ENCODE data around the gene URM1.

GRCh38 chr9:128409450-128409849 is 38.3 kb downstream of the URM1 start:
- TF ChIP-seq, protein P1, sequence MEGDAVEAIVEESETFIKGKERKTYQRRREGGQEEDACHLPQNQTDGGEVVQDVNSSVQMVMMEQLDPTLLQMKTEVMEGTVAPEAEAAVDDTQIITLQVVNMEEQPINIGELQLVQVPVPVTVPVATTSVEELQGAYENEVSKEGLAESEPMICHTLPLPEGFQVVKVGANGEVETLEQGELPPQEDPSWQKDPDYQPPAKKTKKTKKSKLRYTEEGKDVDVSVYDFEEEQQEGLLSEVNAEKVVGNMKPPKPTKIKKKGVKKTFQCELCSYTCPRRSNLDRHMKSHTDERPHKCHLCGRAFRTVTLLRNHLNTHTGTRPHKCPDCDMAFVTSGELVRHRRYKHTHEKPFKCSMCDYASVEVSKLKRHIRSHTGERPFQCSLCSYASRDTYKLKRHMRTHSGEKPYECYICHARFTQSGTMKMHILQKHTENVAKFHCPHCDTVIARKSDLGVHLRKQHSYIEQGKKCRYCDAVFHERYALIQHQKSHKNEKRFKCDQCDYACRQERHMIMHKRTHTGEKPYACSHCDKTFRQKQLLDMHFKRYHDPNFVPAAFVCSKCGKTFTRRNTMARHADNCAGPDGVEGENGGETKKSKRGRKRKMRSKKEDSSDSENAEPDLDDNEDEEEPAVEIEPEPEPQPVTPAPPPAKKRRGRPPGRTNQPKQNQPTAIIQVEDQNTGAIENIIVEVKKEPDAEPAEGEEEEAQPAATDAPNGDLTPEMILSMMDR (IDR thresholded peaks at IDR 0.05), result no peak
- no peak for TF ChIP-seq ZFX (IDR thresholded peaks at IDR 0.05; ENCODE audit: borderline replicate concordance)

All from 22Rv1 (cell line).